Tibial nerve (tissue), 3 donors: ENCODE results near the gene SMIM3.
"Not testable (repeated sequence)": the region's sequence is repeated elsewhere in the genome, so short reads cannot be mapped to it uniquely, and the experiment has no call there.

Experiments used
- CTCF ChIP-seq, 5 experiments: fragments of 200-600 bp in 3 of 5; fragments of 450-650 bp in 2 of 5; sonication (generic) in 3 of 5; IDR thresholded peaks; one replicate each; pipeline ENCODE4 v1.5.1; 2016 to 2019; ENCODE audit warnings: antibody characterized with exemption in 5 of 5, mild to moderate bottlenecking in 3 of 5, moderate library complexity in 2 of 5
- POLR2A ChIP-seq, 2 donors: fragments of 450-650 bp; IDR thresholded peaks; one replicate each; pipeline ENCODE4 v1.6.1; 2017; ENCODE audit warnings: antibody characterized with exemption in 2 of 2, mild to moderate bottlenecking in 2 of 2, moderate library complexity in 2 of 2

GRCh38 chr5:150743142-150743488 is 35.4 kb upstream of the SMIM3 start:
- TF ChIP-seq POLR2A, CTCF (IDR thresholded peaks at IDR 0.05): not testable (repeated sequence)
